ENCODE measurements around the gene RAB37.

DNA sequence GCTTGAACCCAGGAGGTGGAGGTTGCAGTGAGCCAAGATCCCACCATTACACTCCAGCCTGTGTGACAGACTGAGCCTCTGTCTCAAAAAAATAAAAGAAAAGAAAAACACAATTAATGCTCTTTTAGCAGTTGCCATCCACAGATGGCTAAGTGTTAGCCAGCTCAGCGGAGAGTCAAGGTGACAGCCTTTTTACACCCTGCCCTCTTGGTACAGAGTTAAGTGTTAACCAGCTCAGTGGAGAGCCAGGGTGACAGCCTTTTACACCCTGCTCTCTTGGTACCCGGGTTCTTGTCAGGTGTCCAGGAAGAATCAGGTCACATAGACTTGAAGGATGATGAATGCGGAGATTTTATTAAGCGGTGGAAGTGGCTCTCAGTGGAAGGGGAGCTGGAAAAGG lies 16.6 kb upstream of the RAB37 start:
- no peak for TF ChIP-seq POLR2A (IDR thresholded peaks at IDR 0.05)
- TF ChIP-seq, protein P1, sequence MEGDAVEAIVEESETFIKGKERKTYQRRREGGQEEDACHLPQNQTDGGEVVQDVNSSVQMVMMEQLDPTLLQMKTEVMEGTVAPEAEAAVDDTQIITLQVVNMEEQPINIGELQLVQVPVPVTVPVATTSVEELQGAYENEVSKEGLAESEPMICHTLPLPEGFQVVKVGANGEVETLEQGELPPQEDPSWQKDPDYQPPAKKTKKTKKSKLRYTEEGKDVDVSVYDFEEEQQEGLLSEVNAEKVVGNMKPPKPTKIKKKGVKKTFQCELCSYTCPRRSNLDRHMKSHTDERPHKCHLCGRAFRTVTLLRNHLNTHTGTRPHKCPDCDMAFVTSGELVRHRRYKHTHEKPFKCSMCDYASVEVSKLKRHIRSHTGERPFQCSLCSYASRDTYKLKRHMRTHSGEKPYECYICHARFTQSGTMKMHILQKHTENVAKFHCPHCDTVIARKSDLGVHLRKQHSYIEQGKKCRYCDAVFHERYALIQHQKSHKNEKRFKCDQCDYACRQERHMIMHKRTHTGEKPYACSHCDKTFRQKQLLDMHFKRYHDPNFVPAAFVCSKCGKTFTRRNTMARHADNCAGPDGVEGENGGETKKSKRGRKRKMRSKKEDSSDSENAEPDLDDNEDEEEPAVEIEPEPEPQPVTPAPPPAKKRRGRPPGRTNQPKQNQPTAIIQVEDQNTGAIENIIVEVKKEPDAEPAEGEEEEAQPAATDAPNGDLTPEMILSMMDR (IDR thresholded peaks at IDR 0.05 in 8 of 11, conservative IDR thresholded peaks at IDR 0.05 in 3 of 11): no peak

All from spleen (tissue), 7 donors.